PC-3 (cell line): Measurements from ENCODE around the gene FLNB. TPM values are rescaled to one million over a fixed set of nuclear protein-coding genes. Genes with fewer than 3 reads are reported as not detected.
A peak's percentile ranks its signal among the peaks of the same experiment; 100 is the strongest.

Source experiments
- ATAC-seq: fragments of 200-7000 bp; cut with Tn5 transposase; 2 replicates; pipeline ENCODE4 v1.9.1; 2020; ENCODE audit warnings: mild to moderate bottlenecking, moderate library complexity
- BruUV-seq: library from RNA; stranded (reverse); fragments of 400-500 nt; replicated peaks from 2 replicates; lab custom pipeline; 2021; lab: Mats Ljungman, UMichigan
- CTCF ChIA-PET: fragments of 300-600 bp; sonication (Branson Sonifier 250); formaldehyde crosslinking; loops from one replicate; lab custom pipeline; 2022; ENCODE audit warnings: antibody characterized with exemption; lab: Charles Lee
- POLR2A ChIA-PET: fragments of 300-600 bp; sonication (Branson Sonifier 250); formaldehyde crosslinking; loops from one replicate; lab custom pipeline; 2022; ENCODE audit warnings: antibody characterized with exemption; ENCODE audit not compliant: unreplicated experiment; lab: Charles Lee
- DNase-seq: peaks from one replicate; pipeline ENCODE4 v3.0.0-alpha.2; 2015
- H2AFZ ChIP-seq: fragments of 300-600 bp; sonication (generic); 2 replicates; pipeline ENCODE4 v1.6.0; 2016; ENCODE audit warnings: antibody characterized with exemption, low read length
- H3F3A ChIP-seq: fragments of 300-600 bp; sonication (generic); one replicate; pipeline ENCODE4 v1.6.0; 2017; ENCODE audit warnings: antibody characterized with exemption, low read length, control low read depth, mild to moderate bottlenecking; ENCODE audit not compliant: unreplicated experiment
- H3K27ac ChIP-seq: fragments of 300-600 bp; sonication (generic); 2 replicates; pipeline ENCODE4 v1.5.1; 2016; ENCODE audit warnings: mild to moderate bottlenecking, low read length
- H3K27me3 ChIP-seq: fragments of 300-600 bp; sonication (generic); 2 replicates; pipeline ENCODE4 v1.6.1; 2016; ENCODE audit warnings: low read length, mixed read lengths
- H3K36me3 ChIP-seq: fragments of 300-600 bp; sonication (generic); 2 replicates; pipeline ENCODE4 v1.6.1; 2016; ENCODE audit warnings: low read depth, mixed run types, low read length, mixed read lengths
- H3K4me1 ChIP-seq: fragments of 300-600 bp; sonication (generic); 2 replicates; pipeline ENCODE4 v1.5.1; 2016; ENCODE audit warnings: low read length; ENCODE audit not compliant: insufficient read depth
- H3K4me2 ChIP-seq: fragments of 300-600 bp; sonication (generic); 2 replicates; pipeline ENCODE4 v1.6.0; 2016; ENCODE audit warnings: low read length
- H3K4me3 ChIP-seq: fragments of 300-600 bp; sonication (generic); 2 replicates; pipeline ENCODE4 v1.5.1; 2016; ENCODE audit warnings: mild to moderate bottlenecking, low read length, mixed read lengths
- H3K79me2 ChIP-seq: fragments of 300-600 bp; sonication (generic); 2 replicates; pipeline ENCODE4 v1.6.1; 2017; ENCODE audit warnings: low read length, mixed read lengths
- H3K9ac ChIP-seq: fragments of 300-600 bp; sonication (generic); 2 replicates; pipeline ENCODE4 v1.6.0; 2016; ENCODE audit warnings: mild to moderate bottlenecking, low read length
- H3K9me2 ChIP-seq: fragments of 300-600 bp; sonication (generic); replicated peaks from 2 replicates; pipeline ENCODE4 v1.6.1; 2016; ENCODE audit warnings: mixed run types, low read length, mixed read lengths
- H3K9me3 ChIP-seq: fragments of 300-600 bp; sonication (generic); 2 replicates; pipeline ENCODE4 v1.6.1; 2016; ENCODE audit warnings: low read length, mixed read lengths
- H4K20me1 ChIP-seq: fragments of 300-600 bp; sonication (generic); 2 replicates; pipeline ENCODE4 v1.6.1; 2016; ENCODE audit warnings: low read length, mixed read lengths
- CTCF ChIP-seq: fragments of 300-600 bp; sonication (generic); conservative IDR thresholded peaks from 2 replicates; pipeline ENCODE4 v1.5.1; 2017; ENCODE audit warnings: antibody characterized with exemption, low read depth, mild to moderate bottlenecking, low read length
- EZH2 ChIP-seq: fragments of 300-600 bp; sonication (generic); IDR thresholded peaks from one replicate; pipeline ENCODE4 v1.6.1; 2017; ENCODE audit warnings: antibody characterized with exemption, mild to moderate bottlenecking, low read length; ENCODE audit not compliant: unreplicated experiment
- EZH2phosphoT487 ChIP-seq: fragments of 300-600 bp; sonication (generic); IDR thresholded peaks from 2 replicates; pipeline ENCODE4 v1.6.1; 2018; ENCODE audit warnings: mild to moderate bottlenecking, antibody characterized with exemption, low read length, borderline replicate concordance
- intact Hi-C: fragments of 100-400 bp; cut with micrococcal nuclease; formaldehyde crosslinking; loops from 2 replicates; pipeline ENCODE4 v1.9.0; 2023
- total RNA-seq: library from RNA; depleted of rRNA; stranded (reverse); fragments of >200 nt; gene quantifications from 2 replicates; pipeline ENCODE4 v1.2.3, GENCODE V29; 2014

The FLNB gene
- total RNA-seq, 1 experiment from 2014 or later, result 505 TPM

- Histone ChIP-seq H3K4me1 (peaks cover 72% of the 10 kb centered on the region), H2AFZ (no peak overlapping the region), H4K20me1 (peaks cover 69% of the 10 kb centered on the region), H3K36me3 (peaks cover 3% of the 10 kb centered on the region; the same call in 1 of the 2 replicates), H3K27me3 (no peaks in the 10 kb centered on the region), H3K4me3 (0 out of 2 replicates have a peak overlapping the region, but pooled peaks have one; percentile 9), H3K27ac (peak overlapping the region; percentile 82), H3K9ac (peak overlapping the region; percentile 62), H3K9me3 (no peaks in the 10 kb centered on the region), H3K9me2 (no peaks in the 10 kb centered on the region), H3K79me2 (peaks cover 100% of the 10 kb centered on the region), H3K4me2 (peak overlapping the region; percentile 57), H3F3A (no peaks in the 10 kb centered on the region)
- BruUV-seq, result no TSS peak
- intact Hi-C loops, result no loop called here
- DNase-seq, result no peak
- ChIA-PET CTCF (interaction anchor here (0.6 kb wide), 2 partner anchors 15 to 94 kb away, joined by 3 read pairs; no protein-coding TSS in a partner anchor), POLR2A (no interaction called here)
- no peak for ATAC-seq
- TF ChIP-seq CTCF (no peak), EZH2phosphoT487 (no peak), EZH2 (no peak)
These were observed 17.2 kb downstream of the FLNB start for GRCh38 chr3:58025406-58025805.

GRCh38 chr3:58025837-58026569 is 17.8 kb downstream of the FLNB start:
- ChIA-PET POLR2A (interaction anchor here (0.7 kb wide), 1 partner anchor 22 kb away, joined by 6 read pairs; no protein-coding TSS in a partner anchor), CTCF (interaction anchor here (0.5 to 1.0 kb wide), 5 partner anchors 10 to 226 kb away, joined by 3 to 4 read pairs (median 3); no protein-coding TSS in a partner anchor)
- H3K9ac ChIP-seq, result peak overlapping the region; percentile 62
- peaks cover 3% of the 10 kb centered on the region; the same call in 1 of the 2 replicates for H3K36me3 ChIP-seq
- peak; percentile 70 for DNase-seq
- H3K9me3 ChIP-seq, result no peaks in the 10 kb centered on the region
- H3K4me1 ChIP-seq, result peaks cover 66% of the 10 kb centered on the region
- H3F3A ChIP-seq, result no peaks in the 10 kb centered on the region
- no TSS peak for BruUV-seq
- peak overlapping the region; percentile 8; the same call in 1 of the 2 replicates for H3K4me3 ChIP-seq
- TF ChIP-seq EZH2 (no peak), CTCF (no peak), EZH2phosphoT487 (no peak)
- H3K27ac ChIP-seq, result peak overlapping the region; percentile 82
- no peaks in the 10 kb centered on the region for H3K27me3 ChIP-seq
- H2AFZ ChIP-seq, result no peak overlapping the region
- peak; percentile 36 for ATAC-seq
- intact Hi-C loops, result loop anchor here (2.0 kb wide), 1 partner anchor 15 kb away; no protein-coding TSS in a partner anchor
- peaks cover 69% of the 10 kb centered on the region for H4K20me1 ChIP-seq
- H3K9me2 ChIP-seq, result no peaks in the 10 kb centered on the region
- peaks cover 100% of the 10 kb centered on the region for H3K79me2 ChIP-seq
- H3K4me2 ChIP-seq, result peak overlapping the region; percentile 57
